Endothelial cell (in vitro differentiated cells): ENCODE data around the gene TMEM51. TPM values are rescaled to one million over a fixed set of nuclear protein-coding genes. Genes with fewer than 3 reads are reported as not detected.

Experiments used
- DNase-seq: peaks from one replicate; pipeline ENCODE4 v3.0.0; 2021; ENCODE audit warnings: low spot score
- H3K27ac Mint-ChIP-seq: one replicate; pipeline ENCODE4 v1.8.0; 2021; ENCODE audit warnings: mixed read lengths, inconsistent platforms; ENCODE audit not compliant: unreplicated experiment
- H3K27me3 Mint-ChIP-seq: one replicate; pipeline ENCODE4 v1.8.0; 2021; ENCODE audit warnings: mild to moderate bottlenecking, moderate library complexity, mixed read lengths, inconsistent platforms; ENCODE audit not compliant: unreplicated experiment
- H3K36me3 Mint-ChIP-seq: one replicate; pipeline ENCODE4 v1.8.0; 2021; ENCODE audit warnings: mild to moderate bottlenecking, low read depth, mixed read lengths, inconsistent platforms; ENCODE audit not compliant: unreplicated experiment
- H3K4me1 Mint-ChIP-seq: one replicate; pipeline ENCODE4 v1.8.0; 2021; ENCODE audit warnings: mild to moderate bottlenecking, mixed read lengths, inconsistent platforms; ENCODE audit not compliant: unreplicated experiment
- H3K4me3 Mint-ChIP-seq: one replicate; pipeline ENCODE4 v1.8.0; 2021; ENCODE audit warnings: mild to moderate bottlenecking, mixed read lengths, inconsistent platforms; ENCODE audit not compliant: unreplicated experiment
- H3K9me3 Mint-ChIP-seq: one replicate; pipeline ENCODE4 v1.8.0; 2021; ENCODE audit warnings: mixed read lengths, inconsistent platforms; ENCODE audit not compliant: unreplicated experiment
- CTCF ChIP-seq: fragments of 200-600 bp; sonication (generic); IDR thresholded peaks from one replicate; pipeline ENCODE4 v1.5.0; 2021; ENCODE audit warnings: antibody characterized with exemption; ENCODE audit not compliant: unreplicated experiment
- total RNA-seq: library from RNA; stranded (reverse); fragmentation: NEBNext Ultra II Directional; extraction: Animal tissue kit (Norgen Biotek cat#: 25700); gene quantifications from one replicate; pipeline ENCODE4 v1.2.1, GENCODE V29; 2021; ENCODE audit not compliant: unreplicated experiment

Gene TMEM51
- total RNA-seq, 1 donor from 2014 or later = 23.5 TPM

- no peaks in the 10 kb centered on the region for H3K9me3 Mint-ChIP-seq
- H3K27ac Mint-ChIP-seq = no peak overlapping the region
- no peaks in the 10 kb centered on the region for H3K36me3 Mint-ChIP-seq
- H3K4me3 Mint-ChIP-seq = no peak overlapping the region
- TF ChIP-seq CTCF = no peak
- H3K27me3 Mint-ChIP-seq = peaks cover 12% of the 10 kb centered on the region
- no peak for DNase-seq
- H3K4me1 Mint-ChIP-seq = peaks cover 35% of the 10 kb centered on the region
These were observed 106.1 kb downstream of the TMEM51 start for GRCh38 chr1:15259622-15260007.

DNA sequence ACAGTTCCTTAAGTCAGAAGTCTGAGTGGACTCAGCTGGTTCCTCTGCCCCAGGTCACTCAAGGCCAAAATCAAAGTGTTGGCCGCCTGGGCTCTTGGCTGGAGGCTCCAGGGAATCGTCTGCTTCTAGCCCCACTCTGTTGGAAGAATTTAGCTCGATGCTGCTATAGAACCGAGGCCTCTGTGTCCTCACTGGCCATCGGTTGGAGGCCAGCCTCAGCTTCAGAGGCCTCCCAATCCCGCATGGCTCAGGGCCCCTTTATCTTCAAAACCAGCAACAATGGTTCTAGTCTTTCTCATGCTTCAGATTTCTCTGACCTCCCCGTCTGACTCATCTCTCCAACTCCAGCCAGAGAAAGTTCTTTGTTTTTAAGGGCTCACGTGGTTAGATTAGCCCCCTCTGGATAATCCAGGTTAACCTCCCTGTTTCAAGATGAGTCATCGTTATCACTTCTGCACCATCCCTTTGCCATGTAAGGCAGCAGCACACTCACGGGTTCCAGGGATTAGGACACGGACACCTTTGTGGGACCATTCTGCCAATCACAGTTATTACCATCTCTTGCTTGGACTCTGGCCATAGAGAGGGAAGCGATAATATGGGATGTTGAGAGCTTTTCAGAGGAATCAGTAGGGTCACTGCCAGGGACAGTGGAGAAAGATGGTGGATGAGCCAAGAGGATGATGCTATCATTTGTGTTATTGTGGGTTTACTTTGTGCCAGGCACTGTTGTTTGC lies 107.0 kb downstream of the TMEM51 start:
- Mint-ChIP-seq H3K27me3 (peaks cover 10% of the 10 kb centered on the region), H3K4me1 (peaks cover 35% of the 10 kb centered on the region), H3K4me3 (no peak overlapping the region), H3K27ac (peak overlapping the region; percentile 44), H3K36me3 (no peaks in the 10 kb centered on the region), H3K9me3 (no peaks in the 10 kb centered on the region)
- no peak for DNase-seq
- no peak for TF ChIP-seq CTCF

GRCh38 chr1:15261155-15262002 lies 107.8 kb downstream of the TMEM51 start:
- peaks cover 35% of the 10 kb centered on the region for H3K4me1 Mint-ChIP-seq
- H3K4me3 Mint-ChIP-seq = no peak overlapping the region
- peak; percentile 39 for DNase-seq
- peaks cover 8% of the 10 kb centered on the region for H3K27me3 Mint-ChIP-seq
- no peak for TF ChIP-seq CTCF
- H3K9me3 Mint-ChIP-seq = no peaks in the 10 kb centered on the region
- peak overlapping the region; percentile 85 for H3K27ac Mint-ChIP-seq
- peaks cover 2% of the 10 kb centered on the region for H3K36me3 Mint-ChIP-seq

GRCh38 chr1:15262003-15262377 lies 108.4 kb downstream of the TMEM51 start:
- TF ChIP-seq CTCF = no peak
- H3K27ac Mint-ChIP-seq = peak overlapping the region; percentile 85
- H3K36me3 Mint-ChIP-seq = peaks cover 4% of the 10 kb centered on the region

GRCh38 chr1:15262706-15263105 lies 109.2 kb downstream of the TMEM51 start:
- DNase-seq = no peak
- Mint-ChIP-seq H3K36me3 (peaks cover 4% of the 10 kb centered on the region), H3K27me3 (peaks cover 3% of the 10 kb centered on the region), H3K4me3 (no peak overlapping the region), H3K27ac (no peak overlapping the region), H3K4me1 (peaks cover 35% of the 10 kb centered on the region), H3K9me3 (no peaks in the 10 kb centered on the region)
- TF ChIP-seq CTCF = no peak

More at GRCh38 chr1:15262003-15262377, 108.4 kb downstream of the TMEM51 start:
- H3K4me1 Mint-ChIP-seq = peaks cover 35% of the 10 kb centered on the region
- no peak overlapping the region for H3K4me3 Mint-ChIP-seq
- H3K9me3 Mint-ChIP-seq = no peaks in the 10 kb centered on the region
- DNase-seq = no peak
- peaks cover 8% of the 10 kb centered on the region for H3K27me3 Mint-ChIP-seq
